H9 (cell line): ENCODE results near the gene HYI. TPM values are rescaled to one million over a fixed set of nuclear protein-coding genes. Genes with fewer than 3 reads are reported as not detected.

ENCODE experiments used
- DNase-seq: peaks from one replicate; pipeline ENCODE4 v3.0.0-alpha.2; 2017
- H2AFZ ChIP-seq: one replicate; pipeline ENCODE4 v1.6.1; 2013; ENCODE audit warnings: mild to moderate bottlenecking, low read length, control low read depth, moderate library complexity
- H2AK5ac ChIP-seq: 2 replicates; pipeline ENCODE4 v1.6.1; 2013; ENCODE audit warnings: low read length, control low read depth, mixed read lengths; ENCODE audit not compliant: insufficient read length
- H2BK120ac ChIP-seq: one replicate; pipeline ENCODE4 v1.6.1; 2013; ENCODE audit warnings: low read depth, mild to moderate bottlenecking, low read length, control low read depth, inconsistent platforms; ENCODE audit not compliant: poor library complexity, severe bottlenecking
- H2BK12ac ChIP-seq: 2 replicates; pipeline ENCODE4 v1.6.1; 2013; ENCODE audit warnings: low read length, control low read depth, mixed read lengths, low read depth; ENCODE audit not compliant: insufficient read length
- H2BK15ac ChIP-seq: 2 replicates; pipeline ENCODE4 v1.6.1; 2013; ENCODE audit warnings: low read depth, low read length, control low read depth
- H2BK20ac ChIP-seq: one replicate; pipeline ENCODE4 v1.6.1; 2013; ENCODE audit warnings: low read depth, mild to moderate bottlenecking, low read length, control low read depth, inconsistent platforms; ENCODE audit not compliant: poor library complexity, severe bottlenecking
- H2BK5ac ChIP-seq: 2 replicates; pipeline ENCODE4 v1.6.1; 2013; ENCODE audit warnings: low read length, control low read depth, mixed read lengths; ENCODE audit not compliant: insufficient read length
- H3K14ac ChIP-seq: 2 replicates; pipeline ENCODE4 v1.6.1; 2013; ENCODE audit warnings: low read length, control low read depth; ENCODE audit not compliant: insufficient read depth
- H3K18ac ChIP-seq: 2 replicates; pipeline ENCODE4 v1.6.1; 2013; ENCODE audit warnings: low read depth, mild to moderate bottlenecking, mixed read lengths, low read length, control low read depth; ENCODE audit not compliant: insufficient read length
- H3K23ac ChIP-seq: 2 replicates; pipeline ENCODE4 v1.6.1; 2013; ENCODE audit warnings: low read length, control low read depth, mixed read lengths, low read depth; ENCODE audit not compliant: insufficient read length
- H3K23me2 ChIP-seq: 2 replicates; pipeline ENCODE4 v1.6.1; 2013; ENCODE audit warnings: low read depth, mild to moderate bottlenecking, mixed read lengths, low read length, control low read depth; ENCODE audit not compliant: insufficient read length, poor library complexity, severe bottlenecking
- H3K27ac ChIP-seq: 2 replicates; pipeline ENCODE4 v1.5.1; 2013; ENCODE audit warnings: low read length, control low read depth, mixed read lengths, low read depth; ENCODE audit not compliant: insufficient read length
- H3K27me3 ChIP-seq: 2 replicates; pipeline ENCODE4 v1.6.1; 2013; ENCODE audit warnings: low read length, control low read depth, inconsistent platforms; ENCODE audit not compliant: insufficient read depth
- H3K4ac ChIP-seq: 2 replicates; pipeline ENCODE4 v1.6.1; 2013; ENCODE audit warnings: low read depth, mild to moderate bottlenecking, control low read depth, inconsistent platforms, low read length, moderate library complexity
- H3K4me1 ChIP-seq: 2 replicates; pipeline ENCODE4 v1.6.1; 2013; ENCODE audit warnings: low read length, control low read depth, inconsistent platforms; ENCODE audit not compliant: insufficient read depth
- H3K4me2 ChIP-seq: 2 replicates; pipeline ENCODE4 v1.6.1; 2013; ENCODE audit warnings: low read length, control low read depth, mixed read lengths; ENCODE audit not compliant: insufficient read length, insufficient read depth
- H3K56ac ChIP-seq: 2 replicates; pipeline ENCODE4 v1.6.1; 2013; ENCODE audit warnings: low read depth, mild to moderate bottlenecking, mixed read lengths, low read length, control low read depth; ENCODE audit not compliant: insufficient read length
- H3K79me1 ChIP-seq: 2 replicates; pipeline ENCODE4 v1.6.1; 2013; ENCODE audit warnings: low read depth, mild to moderate bottlenecking, moderate library complexity, low read length, control low read depth, inconsistent platforms; ENCODE audit not compliant: insufficient read depth, poor library complexity, severe bottlenecking
- H3K79me2 ChIP-seq: 2 replicates; pipeline ENCODE4 v1.6.1; 2013; ENCODE audit warnings: low read length, control low read depth, inconsistent platforms; ENCODE audit not compliant: insufficient read depth
- H3K9ac ChIP-seq: 2 replicates; pipeline ENCODE4 v1.6.1; 2013; ENCODE audit warnings: low read length, control low read depth, mixed read lengths; ENCODE audit not compliant: insufficient read length; ENCODE audit errors: extremely low read depth
- H3K9me3 ChIP-seq: one replicate; pipeline ENCODE4 v1.6.1; 2013; ENCODE audit warnings: low read depth, low read length, inconsistent platforms; ENCODE audit not compliant: control insufficient read depth
- H3T11ph ChIP-seq: one replicate; pipeline ENCODE4 v1.6.1; 2013; ENCODE audit warnings: mild to moderate bottlenecking, low read length, control low read depth, inconsistent platforms
- H4K20me1 ChIP-seq: one replicate; pipeline ENCODE4 v1.6.1; 2013; ENCODE audit not compliant: control insufficient read depth, insufficient read length, insufficient read depth
- H4K5ac ChIP-seq: 2 replicates; pipeline ENCODE4 v1.6.1; 2013; ENCODE audit warnings: low read depth, mild to moderate bottlenecking, mixed read lengths, low read length, control low read depth; ENCODE audit not compliant: insufficient read length
- H4K8ac ChIP-seq: replicated peaks from 2 replicates; pipeline ENCODE4 v1.6.1; 2013; ENCODE audit warnings: low read length, control low read depth, mixed read lengths, low read depth; ENCODE audit not compliant: insufficient read length
- H4K91ac ChIP-seq: 2 replicates; pipeline ENCODE4 v1.6.1; 2013; ENCODE audit warnings: low read depth, mild to moderate bottlenecking, moderate library complexity, mixed read lengths, low read length, control low read depth; ENCODE audit not compliant: insufficient read length
- H3K27ac Mint-ChIP-seq, 3 experiments: 2 replicates in 2 of 3; 3 replicates in 1 of 3; pipeline ENCODE4 v1.8.0; 2020 to 2021; ENCODE audit warnings: mixed read lengths in 3 of 3, mild to moderate bottlenecking in 1 of 3, moderate library complexity in 1 of 3
- H3K27me3 Mint-ChIP-seq: 2 replicates; pipeline ENCODE4 v1.8.0; 2021; ENCODE audit warnings: low read depth, mild to moderate bottlenecking, moderate library complexity, mixed read lengths
- H3K36me3 Mint-ChIP-seq, 3 experiments: 2 replicates in 2 of 3; 3 replicates in 1 of 3; pipeline ENCODE4 v1.8.0; 2020 to 2021; ENCODE audit warnings: low read depth in 3 of 3, mixed read lengths in 3 of 3; ENCODE audit not compliant: insufficient read depth in 1 of 3
- H3K4me1 Mint-ChIP-seq, 2 experiments: 2 replicates each; pipeline ENCODE4 v1.8.0; 2020; ENCODE audit warnings: mixed read lengths in 2 of 2
- H3K4me3 Mint-ChIP-seq, 2 experiments: 2 replicates in 1 of 2; 3 replicates in 1 of 2; pipeline ENCODE4 v1.8.0; 2020 to 2021; ENCODE audit warnings: mild to moderate bottlenecking in 2 of 2, mixed read lengths in 2 of 2, moderate library complexity in 1 of 2
- H3K9me3 Mint-ChIP-seq, 2 experiments: 2 replicates in 1 of 2; 3 replicates in 1 of 2; pipeline ENCODE4 v1.8.0; 2020; ENCODE audit warnings: mild to moderate bottlenecking in 2 of 2, mixed read lengths in 2 of 2, moderate library complexity in 1 of 2
- WGBS: extraction: QIAGEN DNeasy Blood & Tissue Kit; methylation state at CpG from one replicate; pipeline ENCODE4 v1.1.7; 2013; ENCODE audit warnings: missing lambda C conversion rate, low lambda C conversion rate, mixed read lengths; ENCODE audit not compliant: insufficient read length; ENCODE audit errors: extremely low coverage; 5-methylcytosine and 5-hydroxymethylcytosine counted together
- total RNA-seq: library from RNA; stranded (reverse); gene quantifications from 2 replicates; pipeline ENCODE4 v1.2.1, GENCODE V29; 2021
- TF ChIP-seq, protein P1 (sequence below): fragments of 200-600 bp; sonication (generic); conservative IDR thresholded peaks from 3 replicates; pipeline ENCODE4 v1.8.0; 2021; ENCODE audit warnings: antibody characterized with exemption, mild to moderate bottlenecking

Gene HYI
- total RNA-seq, 1 experiment from 2014 or later = 16.1 TPM

DNA sequence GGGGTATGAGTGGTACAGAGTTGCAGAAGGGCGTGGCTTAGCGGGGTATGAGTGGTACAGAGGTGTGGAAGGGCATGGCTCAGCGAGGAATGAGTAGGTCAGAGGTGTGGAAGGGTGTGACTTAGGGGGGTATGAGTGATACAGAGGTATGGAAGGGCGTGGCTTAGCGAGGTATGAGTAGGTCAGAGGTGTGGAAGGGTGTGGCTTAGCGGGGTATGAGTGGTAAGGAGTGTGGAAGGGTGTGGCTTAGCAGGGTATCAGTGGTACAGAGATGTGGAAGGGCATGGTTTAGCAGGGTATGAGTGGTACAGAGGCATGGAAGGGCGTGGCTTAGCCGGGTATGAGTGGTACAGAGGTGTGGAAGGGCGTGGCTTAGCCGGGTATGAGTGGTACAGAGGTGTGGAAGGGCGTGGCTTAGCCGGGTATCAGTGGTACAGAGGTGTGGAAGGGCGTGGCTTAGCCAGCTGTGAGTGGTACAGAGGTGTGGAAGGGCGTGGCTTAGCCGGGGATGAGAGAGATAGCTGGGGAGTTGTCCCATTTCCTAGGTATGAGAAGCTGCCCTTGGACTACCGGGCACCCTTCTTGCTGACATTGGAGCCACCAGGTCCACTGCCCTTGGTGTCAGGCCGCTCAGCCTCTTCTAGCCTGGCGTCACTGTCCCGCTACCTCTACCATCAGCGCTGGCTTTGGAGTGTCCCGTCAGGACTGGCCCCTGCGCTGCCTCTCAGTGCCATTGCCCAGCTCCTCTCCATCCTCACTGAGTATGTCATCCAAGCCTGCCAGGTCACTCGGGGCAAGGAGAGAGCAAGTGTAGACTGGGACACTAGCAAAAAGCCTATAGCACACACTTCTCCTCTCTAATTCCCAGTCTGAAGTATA is 29.8 kb downstream of the HYI start:
- no peak overlapping the region for H3K27ac Mint-ChIP-seq
- H3K79me1 ChIP-seq = no peaks in the 10 kb centered on the region
- DNase-seq = no peak
- peaks cover 13 to 74% (median 54%) of the 10 kb centered on the region in 3 experiments; a peak in 6 of 7 replicates for H3K36me3 Mint-ChIP-seq
- H3K23me2 ChIP-seq = no peaks in the 10 kb centered on the region
- no peak overlapping the region for H2BK120ac ChIP-seq
- no peak overlapping the region for H3K56ac ChIP-seq
- H3K14ac ChIP-seq = no peak overlapping the region
- WGBS = no CpG with 5 or more reads among the region's 23 CpGs
- H3K27ac ChIP-seq = no peak overlapping the region
- no peak overlapping the region for H3T11ph ChIP-seq
- no peak overlapping the region for H4K91ac ChIP-seq
- H3K9me3 ChIP-seq = no peaks in the 10 kb centered on the region
- H3K4ac ChIP-seq = no peak overlapping the region
- no peaks in the 10 kb centered on the region for H3K27me3 ChIP-seq
- no peaks in the 10 kb centered on the region for H4K20me1 ChIP-seq
- H2BK12ac ChIP-seq = no peak overlapping the region
- H2AK5ac ChIP-seq = no peak overlapping the region
- H3K4me3 Mint-ChIP-seq = no peak overlapping the region; a peak in 1 of 5 replicates
- no peaks in the 10 kb centered on the region; the same call in 1 of the 2 replicates for H3K4me1 ChIP-seq
- H3K9ac ChIP-seq = no peak overlapping the region
- H3K4me2 ChIP-seq = no peak overlapping the region
- H3K27me3 Mint-ChIP-seq = no peaks in the 10 kb centered on the region
- H3K23ac ChIP-seq = no peak overlapping the region
- no peak overlapping the region for H4K5ac ChIP-seq
- H2BK15ac ChIP-seq = no peak overlapping the region
- no peak overlapping the region for H2BK5ac ChIP-seq
- no peak overlapping the region for H4K8ac ChIP-seq
- H3K9me3 Mint-ChIP-seq = no peaks in the 10 kb centered on the region
- no peak overlapping the region for H2AFZ ChIP-seq
- H3K18ac ChIP-seq = no peak overlapping the region
- TF ChIP-seq, protein P1, sequence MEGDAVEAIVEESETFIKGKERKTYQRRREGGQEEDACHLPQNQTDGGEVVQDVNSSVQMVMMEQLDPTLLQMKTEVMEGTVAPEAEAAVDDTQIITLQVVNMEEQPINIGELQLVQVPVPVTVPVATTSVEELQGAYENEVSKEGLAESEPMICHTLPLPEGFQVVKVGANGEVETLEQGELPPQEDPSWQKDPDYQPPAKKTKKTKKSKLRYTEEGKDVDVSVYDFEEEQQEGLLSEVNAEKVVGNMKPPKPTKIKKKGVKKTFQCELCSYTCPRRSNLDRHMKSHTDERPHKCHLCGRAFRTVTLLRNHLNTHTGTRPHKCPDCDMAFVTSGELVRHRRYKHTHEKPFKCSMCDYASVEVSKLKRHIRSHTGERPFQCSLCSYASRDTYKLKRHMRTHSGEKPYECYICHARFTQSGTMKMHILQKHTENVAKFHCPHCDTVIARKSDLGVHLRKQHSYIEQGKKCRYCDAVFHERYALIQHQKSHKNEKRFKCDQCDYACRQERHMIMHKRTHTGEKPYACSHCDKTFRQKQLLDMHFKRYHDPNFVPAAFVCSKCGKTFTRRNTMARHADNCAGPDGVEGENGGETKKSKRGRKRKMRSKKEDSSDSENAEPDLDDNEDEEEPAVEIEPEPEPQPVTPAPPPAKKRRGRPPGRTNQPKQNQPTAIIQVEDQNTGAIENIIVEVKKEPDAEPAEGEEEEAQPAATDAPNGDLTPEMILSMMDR = no peak
- H3K4me1 Mint-ChIP-seq = peaks cover 9 to 10% of the 10 kb centered on the region in 2 experiments
- no peak overlapping the region for H2BK20ac ChIP-seq
- H3K79me2 ChIP-seq = no peaks in the 10 kb centered on the region
